Ovary (tissue), 9 donors: ENCODE results near the gene SH2D6. TPM values are rescaled to one million over a fixed set of nuclear protein-coding genes. Genes with fewer than 3 reads are reported as not detected.
A peak's percentile ranks its signal among the peaks of the same experiment; 100 is the strongest.

Experiments used
- DNase-seq, 5 donors: peaks; one replicate each; pipeline ENCODE4 v3.0.0-alpha.2; 2019 to 2020
- H3K27ac ChIP-seq, 2 donors: fragments of 200-600 bp; one replicate each; pipeline versions ENCODE4 v1.5.1 to v1.8.0; 2019 to 2022
- H3K27me3 ChIP-seq: fragments of 200-600 bp; one replicate; pipeline ENCODE4 v1.8.0; 2022
- H3K36me3 ChIP-seq: fragments of 200-600 bp; sonication (generic); one replicate; pipeline ENCODE4 v1.5.1; 2019
- H3K4me1 ChIP-seq: one replicate; pipeline ENCODE4 v1.8.1; 2013; ENCODE audit warnings: mild to moderate bottlenecking, moderate library complexity; ENCODE audit not compliant: insufficient read depth
- H3K4me3 ChIP-seq: fragments of 200-600 bp; sonication (generic); one replicate; pipeline ENCODE4 v1.5.1; 2017
- H3K9me3 ChIP-seq, 2 donors: fragments of 200-600 bp in 1 of 2; sonication (generic) in 1 of 2; one replicate each; pipeline versions ENCODE4 v1.5.1 to v1.8.1; 2013 to 2019; ENCODE audit warnings: mild to moderate bottlenecking in 1 of 2, moderate library complexity in 1 of 2
- CTCF ChIP-seq, 3 donors: fragments of 450-650 bp in 2 of 3; fragments of 200-600 bp in 1 of 3; IDR thresholded peaks; one replicate each; pipeline versions ENCODE4 v1.5.1 to v1.8.0; 2016 to 2022; ENCODE audit warnings: antibody characterized with exemption in 3 of 3, mild to moderate bottlenecking in 1 of 3
- EP300 ChIP-seq: sonication (generic); formaldehyde crosslinking; IDR thresholded peaks from one replicate; pipeline ENCODE4 v1.6.1; 2017; ENCODE audit warnings: antibody characterized with exemption
- POLR2A ChIP-seq: fragments of 450-650 bp; IDR thresholded peaks from one replicate; pipeline ENCODE4 v1.6.1; 2017; ENCODE audit warnings: antibody characterized with exemption, mild to moderate bottlenecking, moderate library complexity
- WGBS, 3 donors: extraction: QIAGEN DNeasy Blood & Tissue Kit in 1 of 3; methylation state at CpG; one replicate each; pipeline versions ENCODE4 v1.1.5 to v1.1.7; 2013 to 2017; 5-methylcytosine and 5-hydroxymethylcytosine counted together
- intact Hi-C, 4 donors: fragments of 100-400 bp; cut with DNase I; formaldehyde crosslinking; loops; one replicate each; pipeline versions ENCODE4 v1.11.0 to v1.15.1; 2022 to 2023
- polyA plus RNA-seq, 2 donors: library from polyadenylated mRNA; stranded (reverse); fragments of 200-250 nt in 1 of 2; fragments of 350-450 nt in 1 of 2; fragmentation: Illumina TruSeq in 1 of 2; extraction: RNeasy Lipid Tissue Mini Kit (QIAGEN cat#74804) in 1 of 2; gene quantifications; one replicate each; pipeline ENCODE4 v1.2.3, GENCODE V29; 2013 to 2014
- total RNA-seq, 7 donors: library from RNA; depleted of rRNA in 2 of 7; stranded (reverse); fragments of >200 nt in 2 of 7; fragmentation: NEBNext Ultra II Directional in 3 of 7; extraction: Animal tissue kit (Norgen Biotek cat#: 25700) in 3 of 7; gene quantifications; one replicate each; pipeline versions ENCODE4 v1.1.0 to v1.2.4, GENCODE V29; 2016 to 2023
- donor health status: DM: no; HTN: no; CAD: no; lungs with moderate emphysema.
- donor health status: DM: no; HTN: no; CAD: no.
- donor health status: Bipolar disorder and iron deficiency.
- donor health status: DM: yes; HTN: yes; CAD: no.
- donor health status: DM: no; HTN: no; CAD: no.
- donor health status: DM: yes; HTN: yes; CAD: no.

SH2D6 gene
- total and polyA plus RNA-seq, 9 donors: 0.12 to 1.9 (median 0.41) TPM; not detected in 5

GRCh38 chr2:85433511-85434089 is 15.1 kb downstream of the SH2D6 start:
- no peaks in the 10 kb centered on the region for H3K27me3 ChIP-seq
- peaks cover 17% of the 10 kb centered on the region for H3K4me1 ChIP-seq
- H3K36me3 ChIP-seq: no peaks in the 10 kb centered on the region
- H3K9me3 ChIP-seq: no peaks in the 10 kb centered on the region
- no peak for TF ChIP-seq EP300
- TF ChIP-seq CTCF (IDR thresholded peaks at IDR 0.05): no peak
- no peak for TF ChIP-seq POLR2A
- peak overlapping the region; percentile 44 to 76 for H3K27ac ChIP-seq
- no peak overlapping the region for H3K4me3 ChIP-seq
- WGBS, 3 donors: 12 to 24% (median 22%) methylated on average over 6 of the region's 6 CpGs
- peak; percentile 89 to 95 (median 91) for DNase-seq
- intact Hi-C loops: no loop called here

GRCh38 chr2:85434696-85435095 is 16.2 kb downstream of the SH2D6 start:
- H3K4me1 ChIP-seq: peaks cover 17% of the 10 kb centered on the region

GRCh38 chr2:85435220-85435958 is 16.9 kb downstream of the SH2D6 start:
- H3K27ac ChIP-seq: peak overlapping the region; percentile 7 to 76
- 95% methylated on average over 21 of the region's 21 CpGs for WGBS, 3 donors

More at GRCh38 chr2:85434696-85435095, 16.2 kb downstream of the SH2D6 start:
- Histone ChIP-seq H3K36me3 (no peaks in the 10 kb centered on the region), H3K9me3 (no peaks in the 10 kb centered on the region), H3K4me3 (no peak overlapping the region), H3K27me3 (no peaks in the 10 kb centered on the region), H3K27ac (peak overlapping the region; percentile 44 to 76)
- no peak for DNase-seq
- intact Hi-C loops: loop anchor here in 2 of 4 donors (5.0 kb wide), 1 partner anchor 103 kb away; the partner anchor contains the start of gene MAT2A (in 2 of the 2)
- TF ChIP-seq CTCF (IDR thresholded peaks at IDR 0.05) (no peak), POLR2A (no peak), EP300 (no peak)
- WGBS, 3 donors: 81 to 93% (median 90%) methylated on average over 7 to 8 of the region's 8 CpGs

More at GRCh38 chr2:85435220-85435958, 16.9 kb downstream of the SH2D6 start:
- H3K9me3 ChIP-seq: no peaks in the 10 kb centered on the region
- H3K4me3 ChIP-seq: no peak overlapping the region
- TF ChIP-seq POLR2A: no peak
- TF ChIP-seq EP300: no peak
- no peak for TF ChIP-seq CTCF (IDR thresholded peaks at IDR 0.05)
- H3K4me1 ChIP-seq: peaks cover 17% of the 10 kb centered on the region
- no peaks in the 10 kb centered on the region for H3K36me3 ChIP-seq
- DNase-seq: no peak
- intact Hi-C loops: loop anchor here in 2 of 4 donors (5.0 kb wide), 1 partner anchor 102 kb away; the partner anchor contains the start of gene MAT2A (in 2 of the 2)
- H3K27me3 ChIP-seq: no peaks in the 10 kb centered on the region
